HFFc6 (cell line): ENCODE measurements around the gene ANKRD39. TPM values are rescaled to one million over a fixed set of nuclear protein-coding genes. Genes with fewer than 3 reads are reported as not detected.

Experiments used
- DNase-seq: peaks from one replicate; pipeline ENCODE4 v3.0.0-alpha.2; 2018
- H3K27ac Mint-ChIP-seq: 2 replicates; pipeline ENCODE4 v1.8.0; 2020; ENCODE audit warnings: mild to moderate bottlenecking, mixed read lengths
- H3K27me3 Mint-ChIP-seq: 2 replicates; pipeline ENCODE4 v1.8.0; 2021; ENCODE audit warnings: mild to moderate bottlenecking, moderate library complexity, mixed read lengths; ENCODE audit not compliant: insufficient read depth
- H3K36me3 Mint-ChIP-seq: 2 replicates; pipeline ENCODE4 v1.8.0; 2021; ENCODE audit warnings: low read depth, mixed read lengths
- H3K4me1 Mint-ChIP-seq: 2 replicates; pipeline ENCODE4 v1.8.0; 2020; ENCODE audit warnings: low read depth, mixed read lengths
- H3K4me3 Mint-ChIP-seq: 2 replicates; pipeline ENCODE4 v1.8.0; 2020; ENCODE audit warnings: mild to moderate bottlenecking, moderate library complexity, mixed read lengths
- H3K9me3 Mint-ChIP-seq: 2 replicates; pipeline ENCODE4 v1.8.0; 2020; ENCODE audit warnings: mild to moderate bottlenecking, mixed read lengths
- total RNA-seq, 6 experiments: library from RNA; stranded (reverse); fragmentation: NEBNext Ultra II Directional; extraction: Animal tissue kit (Norgen Biotek cat#: 25700); gene quantifications; 2 replicates in 1 of 6; 3 replicates in 5 of 6; pipeline ENCODE4 v1.2.3, GENCODE V29; 2021
- TF ChIP-seq, protein P1 (sequence below): fragments of 200-600 bp; sonication (generic); IDR thresholded peaks from 2 replicates; pipeline ENCODE4 v1.5.0; 2021; ENCODE audit warnings: antibody characterized with exemption, mild to moderate bottlenecking

Gene ANKRD39
- total RNA-seq, 6 experiments from 2014 or later = 14.7 to 16.3 (median 15.3) TPM

DNA sequence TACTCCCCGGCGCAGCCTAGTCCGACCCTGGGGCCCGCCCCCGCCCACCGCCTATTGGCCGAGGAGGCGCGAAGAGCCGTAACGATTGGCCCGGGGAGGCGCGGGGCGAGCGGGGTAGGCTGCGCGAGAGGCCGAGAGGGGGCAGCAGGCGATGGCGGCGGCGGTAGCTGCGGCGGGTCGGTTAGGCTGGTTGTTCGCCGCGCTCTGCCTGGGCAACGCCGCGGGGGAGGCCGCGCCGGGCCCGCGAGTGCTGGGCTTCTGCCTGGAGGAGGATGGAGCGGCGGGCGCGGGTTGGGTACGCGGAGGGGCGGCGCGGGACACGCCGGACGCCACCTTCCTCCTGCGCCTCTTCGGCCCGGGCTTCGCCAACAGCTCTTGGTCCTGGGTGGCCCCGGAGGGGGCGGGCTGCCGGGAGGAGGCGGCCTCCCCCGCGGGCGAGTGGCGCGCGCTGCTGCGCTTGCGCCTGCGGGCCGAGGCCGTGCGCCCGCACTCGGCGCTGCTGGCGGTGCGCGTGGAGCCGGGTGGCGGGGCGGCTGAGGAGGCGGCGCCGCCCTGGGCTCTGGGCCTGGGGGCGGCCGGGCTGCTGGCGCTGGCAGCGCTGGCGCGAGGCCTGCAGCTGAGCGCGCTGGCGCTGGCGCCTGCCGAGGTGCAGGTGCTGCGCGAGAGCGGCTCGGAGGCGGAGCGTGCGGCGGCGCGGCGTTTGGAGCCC lies 41.5 kb downstream of the ANKRD39 start, which contains the start of gene CNNM3:
CNNM3 (plus strand) TSS at position 142 of the 709 bp plus-strand sequence; CDS start at position 152, 10 bp downstream.
- Mint-ChIP-seq H3K4me1 (peaks cover 24% of the 10 kb centered on the region), H3K9me3 (no peaks in the 10 kb centered on the region), H3K36me3 (peaks cover 4% of the 10 kb centered on the region), H3K27me3 (no peaks in the 10 kb centered on the region), H3K27ac (peak within 1 kb of the TSS; percentile 44; the same call in 1 of the 2 replicates), H3K4me3 (peak within 1 kb of the TSS; percentile 93)
- DNase-seq = peak; percentile 90
- TF ChIP-seq, protein P1, sequence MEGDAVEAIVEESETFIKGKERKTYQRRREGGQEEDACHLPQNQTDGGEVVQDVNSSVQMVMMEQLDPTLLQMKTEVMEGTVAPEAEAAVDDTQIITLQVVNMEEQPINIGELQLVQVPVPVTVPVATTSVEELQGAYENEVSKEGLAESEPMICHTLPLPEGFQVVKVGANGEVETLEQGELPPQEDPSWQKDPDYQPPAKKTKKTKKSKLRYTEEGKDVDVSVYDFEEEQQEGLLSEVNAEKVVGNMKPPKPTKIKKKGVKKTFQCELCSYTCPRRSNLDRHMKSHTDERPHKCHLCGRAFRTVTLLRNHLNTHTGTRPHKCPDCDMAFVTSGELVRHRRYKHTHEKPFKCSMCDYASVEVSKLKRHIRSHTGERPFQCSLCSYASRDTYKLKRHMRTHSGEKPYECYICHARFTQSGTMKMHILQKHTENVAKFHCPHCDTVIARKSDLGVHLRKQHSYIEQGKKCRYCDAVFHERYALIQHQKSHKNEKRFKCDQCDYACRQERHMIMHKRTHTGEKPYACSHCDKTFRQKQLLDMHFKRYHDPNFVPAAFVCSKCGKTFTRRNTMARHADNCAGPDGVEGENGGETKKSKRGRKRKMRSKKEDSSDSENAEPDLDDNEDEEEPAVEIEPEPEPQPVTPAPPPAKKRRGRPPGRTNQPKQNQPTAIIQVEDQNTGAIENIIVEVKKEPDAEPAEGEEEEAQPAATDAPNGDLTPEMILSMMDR = peak; percentile 82

DNA sequence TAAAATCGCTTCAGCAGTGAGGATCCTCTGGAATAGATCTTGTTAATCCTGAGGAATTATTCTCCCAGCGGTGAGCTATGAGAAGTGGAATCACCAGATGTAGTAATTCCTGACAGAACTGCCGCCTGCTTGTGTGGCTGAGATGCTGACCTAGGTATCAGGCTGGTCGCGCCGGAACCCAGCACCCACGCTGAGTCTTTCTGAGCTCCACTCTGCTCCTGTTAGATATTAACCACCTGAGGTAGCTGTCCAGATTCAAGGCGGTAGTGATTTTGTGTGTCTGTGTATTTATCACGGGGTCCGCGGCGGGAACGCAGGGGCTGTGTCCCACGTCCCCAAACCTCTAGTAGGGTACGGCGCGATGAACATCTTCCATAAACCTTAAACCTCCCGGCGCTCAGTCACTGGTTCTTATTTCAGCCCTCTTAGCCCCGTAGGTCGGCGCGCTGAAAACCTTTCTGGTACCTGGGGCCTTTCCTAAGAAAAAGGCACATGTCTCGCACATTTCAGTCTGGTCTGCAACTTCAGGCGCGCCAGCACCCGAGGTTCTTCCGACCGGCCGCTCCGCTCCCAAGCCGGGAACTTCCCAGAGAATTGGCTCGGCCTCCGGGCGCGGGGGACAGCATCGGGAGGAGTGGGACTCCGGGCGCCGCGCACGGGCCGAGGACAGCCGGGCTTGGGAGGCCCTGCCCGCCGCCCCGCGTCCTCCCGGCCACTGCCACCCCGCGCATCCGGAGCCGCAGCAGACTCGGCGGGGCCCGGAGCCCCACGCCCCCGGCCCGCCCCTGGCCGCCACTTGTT lies 42.3 kb downstream of the ANKRD39 start:
- TF ChIP-seq, protein P1 = no peak
- Mint-ChIP-seq H3K4me3 (peak overlapping the region; percentile 93), H3K4me1 (peaks cover 24% of the 10 kb centered on the region), H3K27me3 (no peaks in the 10 kb centered on the region), H3K9me3 (no peaks in the 10 kb centered on the region), H3K27ac (peak overlapping the region; percentile 44; the same call in 1 of the 2 replicates), H3K36me3 (peaks cover 4% of the 10 kb centered on the region)
- peak; percentile 45 for DNase-seq

DNA sequence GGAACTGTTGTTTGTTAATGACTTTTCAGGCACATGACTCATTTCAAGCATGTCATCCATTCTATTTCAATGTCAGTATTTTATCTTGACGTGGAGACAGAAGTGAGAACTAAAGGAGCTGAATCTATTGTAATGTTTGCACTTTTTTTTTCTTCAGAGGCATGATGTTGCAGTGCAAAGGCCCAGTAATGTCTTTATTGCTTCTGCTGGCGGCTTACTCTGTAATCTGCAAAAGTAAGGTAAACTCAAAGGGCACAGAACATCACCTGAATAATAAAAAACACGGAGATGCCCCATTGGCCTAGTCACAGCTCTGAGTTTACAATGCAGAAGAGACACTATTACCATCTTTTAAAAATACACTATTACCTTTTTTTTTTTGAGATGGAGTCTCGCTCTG lies 44.2 kb downstream of the ANKRD39 start:
- TF ChIP-seq, protein P1 = no peak
- Mint-ChIP-seq H3K4me3 (no peak overlapping the region), H3K9me3 (no peaks in the 10 kb centered on the region), H3K4me1 (peaks cover 23% of the 10 kb centered on the region), H3K27ac (no peak overlapping the region), H3K36me3 (peaks cover 4% of the 10 kb centered on the region; the same call in 1 of the 2 replicates), H3K27me3 (no peaks in the 10 kb centered on the region; the same call in 1 of the 2 replicates)
- DNase-seq = no peak

DNA sequence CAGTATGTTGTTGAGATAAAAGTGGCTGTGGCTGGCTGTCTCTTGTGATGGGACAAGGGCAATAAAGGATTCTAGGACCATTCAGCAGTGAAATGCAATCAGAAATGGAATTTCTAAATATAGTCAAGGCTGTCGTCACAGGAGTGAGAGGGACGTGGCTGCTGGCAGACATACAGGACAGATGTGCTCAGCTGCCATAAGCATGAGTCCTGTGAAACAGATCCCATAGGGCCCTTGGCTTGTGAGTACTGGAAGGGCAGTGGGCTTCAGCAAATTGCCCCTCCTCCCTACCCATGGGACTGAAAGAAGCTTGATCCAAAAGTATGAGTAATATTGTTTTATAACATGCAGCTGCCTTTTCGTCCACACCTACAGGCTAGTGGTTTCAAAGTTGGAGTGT lies 45.9 kb downstream of the ANKRD39 start:
- DNase-seq = no peak
- no peaks in the 10 kb centered on the region; the same call in 1 of the 2 replicates for H3K27me3 Mint-ChIP-seq
- H3K27ac Mint-ChIP-seq = no peak overlapping the region
- TF ChIP-seq, protein P1 = no peak
- H3K4me1 Mint-ChIP-seq = peaks cover 9% of the 10 kb centered on the region
- no peak overlapping the region for H3K4me3 Mint-ChIP-seq
- no peaks in the 10 kb centered on the region for H3K36me3 Mint-ChIP-seq
- no peaks in the 10 kb centered on the region for H3K9me3 Mint-ChIP-seq

DNA sequence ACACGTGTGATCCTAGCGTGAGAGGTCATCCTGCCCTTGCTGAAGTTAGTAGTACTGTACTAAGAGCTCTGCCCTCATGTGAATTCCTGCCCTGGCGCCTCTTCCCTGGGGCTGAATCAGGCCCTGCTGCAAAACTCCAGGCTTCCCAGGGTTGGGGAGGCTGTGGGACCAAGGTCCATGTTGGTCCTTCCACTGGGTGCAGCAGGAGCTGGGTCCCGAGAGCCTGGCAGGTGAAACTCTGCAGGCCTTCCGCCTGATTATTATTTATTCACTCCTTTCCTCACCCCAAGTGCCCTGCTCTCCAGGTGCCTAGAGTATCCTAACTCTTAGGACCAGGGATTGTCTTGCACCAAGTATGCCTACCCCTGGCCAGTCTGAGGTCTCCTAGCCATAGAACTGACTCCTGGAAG lies 47.0 kb downstream of the ANKRD39 start:
- H3K36me3 Mint-ChIP-seq = no peaks in the 10 kb centered on the region
- no peak overlapping the region for H3K27ac Mint-ChIP-seq
- DNase-seq = no peak
- no peaks in the 10 kb centered on the region for H3K9me3 Mint-ChIP-seq
- peaks cover 9% of the 10 kb centered on the region for H3K4me1 Mint-ChIP-seq
- H3K4me3 Mint-ChIP-seq = no peak overlapping the region
- H3K27me3 Mint-ChIP-seq = no peaks in the 10 kb centered on the region; the same call in 1 of the 2 replicates
- TF ChIP-seq, protein P1 = no peak
